SH-SY5Y (cell line): ENCODE data around the gene RERE.

Experiments used
- GATA2 ChIP-seq: IDR thresholded peaks from 2 replicates; pipeline ENCODE4 v1.6.1; 2011; ENCODE audit warnings: mild to moderate bottlenecking, low read depth, low read length
- GATA3 ChIP-seq: IDR thresholded peaks from 2 replicates; pipeline ENCODE4 v1.6.1; 2011; ENCODE audit warnings: low read depth, mild to moderate bottlenecking, low read length, moderate library complexity

DNA sequence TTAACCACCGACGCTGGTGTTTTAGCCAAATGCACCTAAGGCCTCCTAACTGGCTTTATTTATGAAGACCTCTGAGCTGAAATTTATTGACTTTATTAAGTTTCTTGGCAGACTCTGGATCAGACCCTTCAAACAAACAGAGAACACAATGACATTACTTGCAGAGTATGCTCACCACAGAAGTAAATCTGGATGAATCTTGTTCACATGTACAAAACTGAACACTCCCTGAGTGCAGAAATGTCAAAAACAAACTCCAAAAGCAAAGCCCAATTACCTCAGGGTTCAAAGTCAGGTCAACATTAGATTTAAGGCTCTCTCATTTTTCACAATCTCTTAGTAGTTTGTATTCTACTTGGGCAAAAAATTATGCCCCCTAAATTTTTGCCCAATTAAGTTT, 280.9 kb downstream of the RERE start:
- no peak for TF ChIP-seq GATA2
- no peak for TF ChIP-seq GATA3
